GM21381 (cell line): ENCODE data around the gene METRN.
"Not testable (repeated sequence)": the region's sequence is repeated elsewhere in the genome, so short reads cannot be mapped to it uniquely, and the experiment has no call there.

Experiments
- ATAC-seq: cut with Tn5 transposase; IDR thresholded peaks from one replicate; pipeline ENCODE4 v1.9.1; 2021; ENCODE audit warnings: mild to moderate bottlenecking, moderate library complexity; ENCODE audit not compliant: unreplicated experiment

Gene METRN

GRCh38 chr16:691242-691641, 23.7 kb upstream of the METRN start:
- not testable (repeated sequence) for ATAC-seq

DNA sequence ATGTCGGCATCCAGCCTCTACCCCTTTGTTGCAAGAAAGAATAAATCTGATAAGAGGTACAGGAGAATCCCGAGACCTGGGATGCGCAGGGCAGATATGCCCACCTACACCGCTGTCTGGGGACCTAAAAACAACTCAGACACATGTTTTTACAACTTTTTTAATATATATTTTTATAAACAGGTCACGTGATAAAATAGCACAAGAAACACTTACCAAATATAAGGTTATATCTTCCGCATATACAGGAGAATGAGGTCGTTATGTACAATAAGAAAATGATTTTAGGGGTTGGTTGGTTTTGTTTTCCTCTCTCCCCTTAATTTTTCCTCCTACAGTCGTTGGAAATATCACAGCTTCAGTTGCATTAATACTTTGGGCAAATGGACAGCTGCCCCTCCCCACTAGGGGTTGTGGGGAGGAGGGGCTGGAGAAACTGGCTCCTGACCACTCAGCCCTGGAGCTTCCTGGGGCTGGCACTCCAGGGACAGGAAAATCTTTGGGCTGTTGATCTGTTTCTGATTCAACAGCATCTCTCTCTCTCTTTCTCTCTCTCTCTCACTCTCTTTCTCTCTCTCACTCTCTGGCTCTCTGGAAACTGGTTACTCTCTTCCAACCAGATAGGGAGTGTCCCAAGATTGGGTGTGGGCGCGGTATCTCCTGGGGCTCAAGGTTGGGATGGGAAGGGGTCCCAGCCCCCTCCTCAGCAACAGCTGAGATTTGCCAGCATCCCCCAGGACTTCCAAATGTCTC, 22.4 kb upstream of the METRN start:
- ATAC-seq, result no peak

DNA sequence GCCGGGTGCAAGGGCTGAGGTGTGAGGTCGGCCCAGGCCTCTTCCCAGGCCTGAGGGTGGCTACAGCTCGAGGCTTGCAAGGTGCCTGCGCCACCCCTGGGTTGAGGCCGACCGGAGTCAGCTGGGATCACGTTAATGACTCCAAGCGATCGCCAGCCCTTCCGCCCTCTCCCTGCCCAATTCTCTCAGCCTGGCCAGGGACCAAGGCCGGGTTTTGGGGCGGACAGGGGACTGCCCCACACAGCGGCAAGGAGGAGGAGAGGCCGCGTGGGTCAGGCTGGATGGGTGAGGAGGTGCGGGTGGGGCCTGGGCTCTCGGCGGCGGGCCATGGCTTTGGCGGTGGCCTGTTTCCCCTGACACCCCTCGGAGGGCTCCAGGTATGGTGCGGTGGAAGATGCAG, 21.6 kb upstream of the METRN start:
- ATAC-seq, result no peak

DNA sequence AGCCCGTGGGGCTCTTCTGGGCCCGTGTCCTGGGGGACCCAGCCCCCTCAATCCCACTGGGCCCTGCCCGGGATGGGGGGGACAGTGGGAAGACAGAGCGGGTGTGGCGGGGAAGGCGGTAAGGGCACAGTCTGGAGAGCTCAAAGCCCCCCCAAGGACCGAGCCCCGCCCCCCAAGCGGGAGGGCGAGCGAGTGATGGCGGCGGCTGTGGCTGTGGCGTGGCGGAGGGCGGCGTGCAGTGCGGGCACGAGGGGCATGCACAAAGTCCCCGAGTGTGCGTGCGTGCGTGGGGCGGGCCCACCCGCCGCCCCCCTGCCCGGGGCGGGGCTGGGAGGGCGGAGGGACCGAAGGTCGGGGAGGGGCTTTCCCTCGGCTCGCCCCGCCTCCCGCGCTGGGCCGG, 21.2 kb upstream of the METRN start:
- no peak for ATAC-seq

DNA sequence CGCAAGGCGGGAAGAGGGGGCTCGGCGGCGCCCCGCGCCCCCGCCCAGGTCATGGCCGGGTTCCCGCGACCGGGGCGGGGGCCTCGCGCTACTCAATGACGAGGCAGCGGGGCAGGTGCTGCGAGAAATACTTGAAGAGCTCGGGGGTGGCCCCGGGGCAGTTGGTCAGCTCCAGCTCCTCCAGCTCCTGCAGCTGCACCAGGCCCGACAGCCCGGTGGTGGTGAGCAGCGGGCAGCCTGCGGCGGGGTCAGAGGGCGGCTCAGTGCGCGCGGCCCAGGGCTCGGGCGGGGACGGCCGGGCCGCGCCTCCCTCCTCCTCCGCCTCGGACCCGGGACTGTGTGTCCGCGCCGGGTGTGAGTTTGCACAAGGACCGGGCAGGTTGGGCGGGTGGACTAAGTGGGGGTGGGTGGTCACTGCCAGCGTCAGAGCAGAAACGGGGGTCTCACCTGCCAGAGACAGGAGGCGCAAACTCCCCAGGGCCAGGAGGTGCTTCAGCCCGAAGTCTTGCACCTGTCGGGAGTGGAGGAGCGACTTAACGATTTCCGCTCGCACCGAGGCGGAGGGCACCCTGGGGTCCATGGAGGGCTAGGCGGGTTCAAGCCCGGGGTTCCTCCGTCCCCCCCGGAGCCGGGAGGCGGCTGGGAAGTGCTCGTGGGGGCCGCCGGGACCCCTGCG, 20.6 kb upstream of the METRN start:
- no peak for ATAC-seq

GRCh38 chr16:694863-695354, 20.0 kb upstream of the METRN start:
- ATAC-seq, result no peak

DNA sequence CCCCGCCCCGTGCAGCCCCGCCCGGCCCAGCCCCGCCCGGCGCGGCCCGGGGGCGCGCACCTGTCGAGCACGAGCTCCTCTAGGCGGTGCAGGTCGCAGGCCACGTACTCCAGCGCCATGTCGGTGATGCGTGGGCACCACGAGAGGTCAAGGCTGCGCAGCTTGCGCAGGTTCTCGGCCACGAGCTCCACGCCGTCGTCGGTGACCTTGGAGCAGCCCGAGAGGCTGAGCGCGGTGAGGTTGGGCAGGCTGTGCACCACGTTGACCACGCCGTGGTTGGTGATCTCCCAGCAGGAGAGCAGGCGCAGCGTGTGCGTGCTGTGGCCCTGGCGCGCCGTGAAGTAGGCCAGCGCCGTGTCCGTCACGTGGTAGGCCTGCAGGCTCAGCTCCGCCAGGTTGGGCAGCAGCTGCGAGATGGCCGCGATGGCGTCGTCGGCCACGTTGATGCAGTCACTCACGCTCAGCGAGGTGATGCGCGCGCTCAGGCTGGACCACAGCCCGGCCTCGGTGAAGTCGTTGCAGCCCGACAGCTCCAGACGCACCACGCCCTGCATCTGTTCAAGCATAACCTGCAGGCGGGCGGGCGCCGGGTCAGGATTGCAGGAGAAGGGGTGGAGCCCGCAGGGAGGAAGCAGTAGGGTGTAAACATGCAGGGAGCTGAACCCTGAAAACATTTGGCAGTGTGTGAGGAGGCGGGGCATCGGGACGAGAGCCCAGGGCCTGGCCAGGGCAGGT, 19.4 kb upstream of the METRN start:
- no peak for ATAC-seq

DNA sequence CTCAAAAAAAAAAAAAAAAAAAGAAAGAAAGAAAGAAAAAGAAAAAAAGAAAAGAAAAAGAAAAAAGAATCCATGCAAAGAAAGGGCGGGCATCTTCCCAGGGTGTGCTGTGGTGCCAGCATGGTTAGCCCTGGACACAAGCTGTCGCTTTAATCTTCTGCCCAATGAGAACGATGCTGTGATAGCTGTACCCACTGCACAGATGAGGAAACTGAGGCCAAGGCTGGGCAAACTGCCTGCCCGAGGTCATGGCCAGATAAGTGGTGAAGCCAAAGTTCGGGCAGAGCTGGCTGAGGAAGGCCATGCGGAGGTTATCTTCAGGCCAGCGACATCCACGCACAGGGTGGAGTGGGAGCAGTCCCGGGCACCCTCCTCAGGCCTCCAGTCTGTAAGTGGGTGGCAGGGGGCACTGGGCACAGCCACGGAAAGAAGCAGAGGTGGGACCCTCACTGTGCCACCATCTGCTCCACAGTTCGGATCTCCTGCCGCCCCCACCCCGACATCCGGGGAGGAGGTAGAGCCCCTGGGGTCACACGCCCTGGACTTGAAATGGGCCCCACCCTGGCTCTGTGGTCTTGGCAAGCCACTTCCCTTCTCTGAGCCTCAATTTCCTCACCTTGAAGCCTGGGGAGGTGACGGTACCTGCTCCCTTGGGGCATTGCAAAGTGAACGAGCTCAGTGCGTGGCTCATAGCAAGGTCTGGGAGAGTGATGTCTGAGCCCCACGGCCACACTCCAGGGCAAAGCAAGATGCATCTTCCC, 15.8 kb upstream of the METRN start:
- ATAC-seq, result no peak

- no peak for ATAC-seq
These were observed 14.0 kb upstream of the METRN start for GRCh38 chr16:700684-701584.

GRCh38 chr16:702341-702740, 12.6 kb upstream of the METRN start:
- no peak for ATAC-seq

- no peak for ATAC-seq
These were observed 11.5 kb upstream of the METRN start for GRCh38 chr16:703406-703805.

DNA sequence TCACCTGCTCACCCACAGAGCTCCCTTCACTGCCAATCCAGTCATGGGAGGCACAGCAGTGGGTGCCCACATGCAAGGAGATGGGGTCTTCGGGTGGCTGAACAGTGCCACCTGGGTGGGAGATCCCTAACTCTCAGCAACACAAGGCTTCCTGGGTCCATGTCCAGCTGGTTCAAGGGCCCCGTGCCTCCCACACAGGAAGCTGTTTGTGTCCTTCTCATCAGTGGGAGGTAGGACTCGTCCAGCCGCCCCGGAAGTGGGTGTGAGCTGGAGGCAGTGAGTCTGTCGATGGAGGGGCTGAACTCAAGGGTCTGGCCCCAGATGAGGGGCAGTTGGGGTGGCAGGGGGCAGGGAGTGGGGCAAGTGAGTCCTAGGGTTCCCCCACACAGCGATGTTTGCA, 10.9 kb upstream of the METRN start:
- no peak for ATAC-seq

DNA sequence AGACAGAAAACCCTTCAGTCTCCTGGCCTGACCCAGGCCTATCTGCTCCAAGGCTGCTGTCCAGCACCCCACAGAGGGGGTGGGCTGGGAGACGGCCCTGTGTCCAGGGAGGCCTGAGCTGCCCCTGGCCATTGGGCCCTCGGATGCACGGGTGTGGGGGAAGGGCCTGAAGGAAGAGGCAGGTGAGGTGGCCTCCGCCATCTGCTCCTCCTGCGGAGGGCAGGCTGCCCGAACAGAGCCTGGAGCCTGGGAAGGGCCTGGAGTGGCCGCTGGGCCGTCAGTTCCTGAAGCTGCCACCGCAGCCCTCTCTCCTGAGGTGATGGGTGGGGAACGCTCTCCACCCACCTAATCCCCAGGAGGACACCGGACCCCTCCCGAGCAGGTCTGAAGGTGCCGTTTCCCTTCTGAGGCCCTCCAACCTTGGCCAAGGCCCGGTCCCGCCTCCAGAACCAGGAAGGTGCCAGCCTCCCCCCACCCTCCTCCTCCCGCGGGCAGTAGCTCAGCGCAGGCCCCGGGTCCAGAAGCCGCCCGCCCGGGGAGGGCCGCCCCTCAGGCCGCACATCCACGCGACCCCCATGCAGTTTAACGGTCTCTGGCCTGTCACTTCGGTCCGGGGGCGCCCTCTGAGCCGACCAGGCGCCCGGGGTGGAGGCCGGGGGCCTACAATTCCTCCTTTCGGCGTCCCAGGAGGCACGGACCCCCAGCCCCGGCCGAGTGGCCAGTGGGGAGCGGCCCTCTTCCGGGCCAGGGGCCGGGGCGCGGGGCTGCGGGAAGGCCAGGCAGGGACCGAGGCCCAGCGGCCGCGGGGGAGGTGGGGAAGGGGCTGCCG, 10.2 kb upstream of the METRN start:
- no peak for ATAC-seq

DNA sequence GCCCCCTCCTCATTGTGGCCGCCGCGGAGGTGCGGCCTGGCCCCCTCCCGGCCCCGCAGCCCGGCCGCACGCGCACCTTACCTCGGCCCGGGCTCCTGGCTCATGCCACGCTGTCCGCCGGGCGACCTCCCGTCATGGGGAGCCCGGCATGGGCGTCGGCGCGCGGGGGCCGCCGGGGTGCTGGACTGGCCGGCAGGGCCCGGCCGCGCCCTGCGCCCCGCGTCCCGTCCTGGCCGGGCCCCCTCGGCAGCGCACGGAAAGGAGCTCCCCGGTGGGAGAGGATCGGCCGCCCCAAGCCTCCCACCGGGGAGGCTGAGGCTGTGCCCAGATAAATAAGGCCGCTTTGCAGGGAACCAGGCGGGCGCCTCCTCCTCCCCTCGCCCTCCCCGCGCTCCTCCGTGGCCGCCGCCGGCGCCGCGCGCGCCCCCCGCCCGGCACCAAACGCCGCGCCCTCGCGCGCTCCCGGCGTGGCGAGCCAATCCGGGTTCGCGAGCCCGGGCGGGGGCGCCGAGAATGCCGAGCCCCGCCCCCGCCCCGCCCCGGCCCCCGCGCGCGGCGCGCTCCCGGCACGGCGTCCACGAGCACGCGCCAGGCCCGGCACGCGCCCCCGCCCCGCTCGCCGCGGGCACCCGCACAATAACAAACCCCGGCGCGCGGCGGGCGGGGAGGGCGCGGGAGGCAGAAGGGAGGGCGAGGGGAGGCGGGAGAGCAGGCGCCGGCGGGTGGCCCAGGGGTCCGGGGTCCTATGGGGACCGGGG, 9.3 kb upstream of the METRN start, which contains the start of gene FBXL16:
FBXL16 (minus strand) TSS at position 371 of the 758 bp plus-strand sequence. CDS start 8,396 bp downstream, outside the sequence.
- no peak for ATAC-seq

- no peak for ATAC-seq
These were observed 8.5 kb upstream of the METRN start for GRCh38 chr16:706189-707061.

- no peak for ATAC-seq
These were observed 7.8 kb upstream of the METRN start for GRCh38 chr16:707062-707538.

- ATAC-seq, result no peak
These were observed 6.9 kb upstream of the METRN start for GRCh38 chr16:708019-708418.
